Activated T-helper 1 cell treated with Interleukin-2 at 50 U/mL for 16 hours (primary cell): Measurements from ENCODE around the gene MAGEA12.
"Not testable (repeated sequence)": the region's sequence is repeated elsewhere in the genome, so short reads cannot be mapped to it uniquely, and the experiment has no call there.

ENCODE experiments used
- DNase-seq: peaks from one replicate; pipeline ENCODE4 v3.0.0-alpha.2; 2020; ENCODE audit warnings: low read depth

MAGEA12 gene, protein sequence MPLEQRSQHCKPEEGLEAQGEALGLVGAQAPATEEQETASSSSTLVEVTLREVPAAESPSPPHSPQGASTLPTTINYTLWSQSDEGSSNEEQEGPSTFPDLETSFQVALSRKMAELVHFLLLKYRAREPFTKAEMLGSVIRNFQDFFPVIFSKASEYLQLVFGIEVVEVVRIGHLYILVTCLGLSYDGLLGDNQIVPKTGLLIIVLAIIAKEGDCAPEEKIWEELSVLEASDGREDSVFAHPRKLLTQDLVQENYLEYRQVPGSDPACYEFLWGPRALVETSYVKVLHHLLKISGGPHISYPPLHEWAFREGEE

DNA sequence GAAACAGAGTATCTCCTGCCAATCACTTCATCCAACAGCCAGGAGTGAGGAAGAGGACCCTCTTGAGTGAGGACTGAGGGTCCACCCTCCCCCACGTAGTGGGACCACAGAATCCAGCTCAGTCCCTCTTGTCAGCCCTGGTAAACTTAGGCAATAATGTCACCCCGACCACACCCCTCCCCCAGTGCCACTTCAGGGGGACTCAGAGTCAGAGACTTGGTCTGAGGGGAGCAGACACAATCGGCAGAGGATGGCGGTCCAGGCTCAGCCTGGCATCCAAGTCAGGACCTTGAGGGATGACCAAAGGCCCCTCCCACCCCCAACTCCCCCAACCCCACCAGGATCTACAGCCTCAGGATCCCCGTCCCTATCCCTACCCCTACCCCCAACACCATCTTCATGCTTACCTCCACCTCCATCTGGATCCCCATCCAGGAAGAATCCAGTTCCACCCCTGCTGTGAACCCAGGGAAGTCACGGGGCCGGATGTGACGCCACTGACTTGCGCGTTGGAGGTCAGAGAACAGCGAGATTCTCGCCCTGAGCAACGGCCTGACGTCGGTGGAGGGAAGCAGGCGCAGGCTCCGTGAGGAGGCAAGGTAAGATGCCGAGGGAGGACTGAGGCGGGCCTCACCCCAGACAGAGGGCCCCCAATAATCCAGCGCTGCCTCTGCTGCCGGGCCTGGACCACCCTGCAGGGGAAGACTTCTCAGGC, at the start of gene MAGEA12, which contains the start of gene CSAG1:
Gene MAGEA12 (plus strand): TSS at position 497 of the 715 bp plus-strand sequence. CDS start 2,405 bp downstream, outside the sequence.
Gene CSAG1 (minus strand): TSS at position 461 of the 715 bp plus-strand sequence. CDS start 1,261 bp downstream, outside the sequence.
- DNase-seq: no peak

DNA sequence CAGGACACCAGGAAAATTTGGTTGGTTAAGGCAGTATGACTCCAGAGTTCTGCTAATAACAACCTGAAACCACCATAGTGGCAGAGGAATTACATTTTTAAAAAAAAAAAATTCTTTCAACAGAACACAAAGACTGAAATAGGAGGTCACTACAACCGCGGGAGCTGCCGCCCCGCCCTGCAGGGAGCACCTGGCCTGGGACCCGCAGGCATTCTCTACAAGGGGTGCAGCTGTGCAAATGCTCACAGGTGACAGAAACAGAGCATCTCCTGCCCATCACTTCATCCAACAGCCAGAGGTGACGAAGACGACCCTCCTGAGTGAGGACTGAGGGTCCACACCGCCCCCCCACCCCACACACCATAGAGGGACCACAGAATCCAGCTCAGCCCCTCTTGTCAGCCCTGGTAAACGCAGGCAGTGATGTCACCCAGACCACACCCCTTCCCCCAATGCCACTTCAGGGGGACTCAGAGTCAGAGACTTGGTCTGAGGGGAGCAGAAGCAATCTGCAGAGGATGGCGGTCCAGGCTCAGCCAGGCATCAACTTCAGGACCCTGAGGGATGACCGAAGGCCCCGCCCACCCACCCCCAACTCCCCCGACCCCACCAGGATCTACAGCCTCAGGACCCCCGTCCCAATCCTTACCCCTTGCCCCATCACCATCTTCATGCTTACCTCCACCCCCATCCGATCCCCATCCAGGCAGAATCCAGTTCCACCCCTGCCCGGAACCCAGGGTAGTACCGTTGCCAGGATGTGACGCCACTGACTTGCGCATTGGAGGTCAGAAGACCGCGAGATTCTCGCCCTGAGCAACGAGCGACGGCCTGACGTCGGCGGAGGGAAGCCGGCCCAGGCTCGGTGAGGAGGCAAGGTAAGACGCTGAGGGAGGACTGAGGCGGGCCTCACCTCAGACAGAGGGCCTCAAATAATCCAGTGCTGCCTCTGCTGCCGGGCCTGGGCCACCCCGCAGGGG, 35.3 kb upstream of the MAGEA12 start, which contains the start of gene MAGEA3:
Gene MAGEA3 (plus strand): TSS at position 843 of the 980 bp plus-strand sequence. CDS start 2,039 bp downstream, outside the sequence.
- DNase-seq: not testable (repeated sequence)

GRCh38 chrX:152700390-152700789, 33.2 kb upstream of the MAGEA12 start:
- DNase-seq: not testable (repeated sequence)

DNA sequence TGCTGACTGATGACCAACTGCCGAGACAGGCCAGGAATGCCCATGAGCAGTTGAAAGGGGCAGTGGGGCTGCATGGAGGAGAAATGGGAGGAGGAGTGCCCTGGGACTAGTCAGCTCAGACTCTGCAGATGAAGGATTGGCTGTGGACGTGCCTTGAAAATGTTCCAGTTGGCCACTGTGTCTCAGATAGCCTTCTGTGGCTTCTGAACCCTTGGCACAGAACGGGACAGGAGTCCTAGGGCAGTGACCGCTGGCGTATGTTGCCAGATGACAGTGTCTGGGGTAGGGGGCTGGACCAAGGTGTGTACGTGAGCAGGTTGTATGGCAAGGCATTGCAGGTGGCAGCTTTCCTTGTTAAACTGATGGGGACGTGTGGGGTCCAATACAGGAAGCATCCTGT, 27.1 kb upstream of the MAGEA12 start:
- DNase-seq: not testable (repeated sequence)

GRCh38 chrX:152709173-152709572, 24.4 kb upstream of the MAGEA12 start, which contains the start of gene CSAG2:
Gene CSAG2 (minus strand): TSS chrX:152709273. CDS start chrX:152709112, 161 bp downstream.
- not testable (repeated sequence) for DNase-seq

GRCh38 chrX:152713195-152713594, 20.4 kb upstream of the MAGEA12 start:
- not testable (repeated sequence) for DNase-seq

- DNase-seq: not testable (repeated sequence)
These were observed 19.5 kb upstream of the MAGEA12 start, which contains the start of gene MAGEA2B for GRCh38 chrX:152713815-152714787. Gene MAGEA2B (plus strand): TSS chrX:152714628. CDS start chrX:152717107, 2,479 bp downstream.

GRCh38 chrX:152725409-152725808, 8.1 kb upstream of the MAGEA12 start:
- no peak for DNase-seq

DNA sequence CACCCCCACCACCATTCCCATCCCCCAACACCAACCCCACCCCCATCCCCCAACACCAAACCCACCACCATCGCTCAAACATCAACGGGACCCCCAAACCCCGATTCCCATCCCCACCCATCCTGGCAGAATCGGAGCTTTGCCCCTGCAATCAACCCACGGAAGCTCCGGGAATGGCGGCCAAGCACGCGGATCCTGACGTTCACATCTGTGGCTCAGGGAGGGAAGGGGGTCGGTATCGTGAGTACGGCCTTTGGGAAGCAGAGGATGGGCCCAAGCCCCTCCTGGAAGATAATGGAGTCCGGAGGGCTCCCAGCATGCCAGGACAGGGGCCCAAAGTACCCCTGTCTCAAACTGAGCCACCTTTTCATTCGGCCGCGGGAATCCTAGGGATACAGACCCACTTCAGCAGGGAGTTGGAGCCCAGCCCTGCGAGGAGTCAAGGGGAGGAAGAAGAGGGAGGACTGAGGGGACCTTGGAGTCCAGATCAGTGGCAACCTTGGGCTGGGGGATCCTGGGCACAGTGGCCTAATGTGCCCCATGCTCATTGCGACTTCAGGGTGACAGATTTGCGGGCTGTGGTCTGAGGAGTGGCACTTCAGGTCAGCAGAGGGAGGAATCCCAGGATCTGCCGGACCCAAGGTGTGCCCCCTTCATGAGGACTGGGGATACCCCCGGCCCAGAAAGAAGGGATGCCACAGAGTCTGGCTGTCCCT, 744 bp downstream of the MAGEA12 start:
- not testable (repeated sequence) for DNase-seq

- DNase-seq: no peak
These were observed 1.5 kb downstream of the MAGEA12 start for GRCh38 chrX:152735101-152735500.

GRCh38 chrX:152735860-152736511, 2.4 kb downstream of the MAGEA12 start:
- no peak for DNase-seq

- not testable (repeated sequence) for DNase-seq
These were observed 3.0 kb downstream of the MAGEA12 start for GRCh38 chrX:152736528-152736927.

GRCh38 chrX:152738560-152738959, 5.0 kb downstream of the MAGEA12 start:
- no peak for DNase-seq

DNA sequence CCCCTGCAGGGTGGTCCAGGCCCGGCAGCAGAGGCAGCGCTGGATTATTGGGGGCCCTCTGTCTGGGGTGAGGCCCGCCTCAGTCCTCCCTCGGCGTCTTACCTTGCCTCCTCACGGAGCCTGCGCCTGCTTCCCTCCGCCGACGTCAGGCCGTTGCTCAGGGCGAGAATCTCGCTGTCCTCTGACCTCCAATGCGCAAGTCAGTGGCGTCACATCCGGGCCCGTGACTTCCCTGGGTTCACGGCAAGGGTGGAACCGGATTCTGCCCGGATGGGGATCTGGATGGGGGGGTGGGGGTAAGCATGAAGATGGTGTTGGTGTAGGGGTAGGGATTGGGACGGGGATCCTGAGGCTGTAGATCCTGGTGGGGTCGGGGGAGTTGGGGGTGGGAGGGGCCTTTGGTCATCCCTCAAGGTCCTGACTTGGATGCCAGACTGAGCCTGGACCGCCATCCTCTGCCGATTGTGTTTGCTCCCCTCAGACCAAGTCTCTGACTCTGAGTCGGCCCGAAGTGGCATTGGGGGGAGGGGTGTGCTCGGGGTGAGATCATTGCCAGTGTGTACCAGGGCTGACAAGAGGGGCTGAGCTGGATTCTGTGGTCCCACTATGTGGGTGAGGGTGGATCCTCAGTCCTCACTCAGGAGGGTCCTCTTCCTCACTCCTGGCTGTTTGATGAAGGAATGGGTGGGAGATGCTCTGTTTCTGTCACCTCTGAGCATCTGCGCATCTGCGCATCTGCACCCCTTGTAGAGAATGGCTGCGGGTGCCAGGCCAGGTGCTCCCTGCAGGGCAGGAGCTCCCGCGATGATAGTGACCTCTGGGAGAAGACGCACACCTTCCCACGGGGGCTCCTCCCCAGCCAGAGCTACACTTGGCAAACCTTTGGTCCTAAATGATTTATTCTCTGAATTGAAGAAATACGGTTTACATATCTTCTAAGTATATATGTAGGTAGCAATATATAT, 20.4 kb downstream of the MAGEA12 start, which contains the start of gene MAGEA2:
Gene MAGEA2 (minus strand): TSS at position 157 of the 965 bp plus-strand sequence. CDS start 2,479 bp downstream, outside the sequence.
- DNase-seq: not testable (repeated sequence)

- not testable (repeated sequence) for DNase-seq
These were observed 21.3 kb downstream of the MAGEA12 start for GRCh38 chrX:152754871-152755270.

DNA sequence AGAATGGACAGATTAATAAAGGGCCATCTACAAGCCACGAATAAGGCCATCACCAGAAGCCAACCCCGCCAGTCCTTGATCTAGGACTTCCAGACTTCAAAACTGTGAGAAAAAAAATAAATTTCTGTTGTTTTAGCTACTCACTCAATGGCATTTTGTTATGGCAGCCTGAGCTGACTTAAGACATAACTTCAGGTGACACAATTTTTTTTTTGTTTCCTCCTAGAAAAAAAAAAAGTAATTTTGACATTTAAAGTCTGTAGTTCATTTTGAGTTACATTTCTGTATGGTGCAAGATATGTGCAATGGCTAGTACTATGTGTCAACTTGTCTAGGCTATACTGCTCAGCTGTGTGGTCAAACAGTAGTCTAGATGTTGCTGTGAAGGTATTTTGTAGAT, 25.4 kb downstream of the MAGEA12 start, which contains the start of gene CSAG3:
Gene CSAG3 (plus strand): TSS at position 301 of the 400 bp plus-strand sequence.
- DNase-seq: not testable (repeated sequence)

GRCh38 chrX:152759544-152759943, 26.0 kb downstream of the MAGEA12 start:
- not testable (repeated sequence) for DNase-seq
